ENCODE results near the gene VPREB1. TPM values are rescaled to one million over a fixed set of nuclear protein-coding genes. Genes with fewer than 3 reads are reported as not detected.

VPREB1 gene
- total RNA-seq, 1 experiment from 2014 or later, result not detected

GRCh38 chr22:22228921-22229320 is 15.7 kb upstream of the VPREB1 start (continued):
- TF ChIP-seq, protein P1, sequence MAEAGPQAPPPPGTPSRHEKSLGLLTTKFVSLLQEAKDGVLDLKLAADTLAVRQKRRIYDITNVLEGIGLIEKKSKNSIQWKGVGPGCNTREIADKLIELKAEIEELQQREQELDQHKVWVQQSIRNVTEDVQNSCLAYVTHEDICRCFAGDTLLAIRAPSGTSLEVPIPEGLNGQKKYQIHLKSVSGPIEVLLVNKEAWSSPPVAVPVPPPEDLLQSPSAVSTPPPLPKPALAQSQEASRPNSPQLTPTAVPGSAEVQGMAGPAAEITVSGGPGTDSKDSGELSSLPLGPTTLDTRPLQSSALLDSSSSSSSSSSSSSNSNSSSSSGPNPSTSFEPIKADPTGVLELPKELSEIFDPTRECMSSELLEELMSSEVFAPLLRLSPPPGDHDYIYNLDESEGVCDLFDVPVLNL (CRISPR knock-in tag; IDR thresholded peaks at IDR 0.05; ENCODE audit: borderline replicate concordance, low read depth), result no peak
- TF ChIP-seq, protein P2, sequence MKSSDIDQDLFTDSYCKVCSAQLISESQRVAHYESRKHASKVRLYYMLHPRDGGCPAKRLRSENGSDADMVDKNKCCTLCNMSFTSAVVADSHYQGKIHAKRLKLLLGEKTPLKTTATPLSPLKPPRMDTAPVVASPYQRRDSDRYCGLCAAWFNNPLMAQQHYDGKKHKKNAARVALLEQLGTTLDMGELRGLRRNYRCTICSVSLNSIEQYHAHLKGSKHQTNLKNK (CRISPR knock-in tag; IDR thresholded peaks at IDR 0.05), result no peak
- TF ChIP-seq GTF2I (CRISPR knock-in tag; conservative IDR thresholded peaks at IDR 0.05) (no peak), SOX15 (CRISPR knock-in tag; IDR thresholded peaks at IDR 0.05) (no peak), CREM (CRISPR knock-in tag; IDR thresholded peaks at IDR 0.05) (no peak), IRF2 (CRISPR knock-in tag; IDR thresholded peaks at IDR 0.05; ENCODE audit: borderline replicate concordance, low read depth) (no peak)
- TF ChIP-seq, protein P3, sequence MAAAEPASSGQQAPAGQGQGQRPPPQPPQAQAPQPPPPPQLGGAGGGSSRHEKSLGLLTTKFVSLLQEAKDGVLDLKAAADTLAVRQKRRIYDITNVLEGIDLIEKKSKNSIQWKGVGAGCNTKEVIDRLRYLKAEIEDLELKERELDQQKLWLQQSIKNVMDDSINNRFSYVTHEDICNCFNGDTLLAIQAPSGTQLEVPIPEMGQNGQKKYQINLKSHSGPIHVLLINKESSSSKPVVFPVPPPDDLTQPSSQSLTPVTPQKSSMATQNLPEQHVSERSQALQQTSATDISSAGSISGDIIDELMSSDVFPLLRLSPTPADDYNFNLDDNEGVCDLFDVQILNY (CRISPR knock-in tag; IDR thresholded peaks at IDR 0.05), result no peak

DNA sequence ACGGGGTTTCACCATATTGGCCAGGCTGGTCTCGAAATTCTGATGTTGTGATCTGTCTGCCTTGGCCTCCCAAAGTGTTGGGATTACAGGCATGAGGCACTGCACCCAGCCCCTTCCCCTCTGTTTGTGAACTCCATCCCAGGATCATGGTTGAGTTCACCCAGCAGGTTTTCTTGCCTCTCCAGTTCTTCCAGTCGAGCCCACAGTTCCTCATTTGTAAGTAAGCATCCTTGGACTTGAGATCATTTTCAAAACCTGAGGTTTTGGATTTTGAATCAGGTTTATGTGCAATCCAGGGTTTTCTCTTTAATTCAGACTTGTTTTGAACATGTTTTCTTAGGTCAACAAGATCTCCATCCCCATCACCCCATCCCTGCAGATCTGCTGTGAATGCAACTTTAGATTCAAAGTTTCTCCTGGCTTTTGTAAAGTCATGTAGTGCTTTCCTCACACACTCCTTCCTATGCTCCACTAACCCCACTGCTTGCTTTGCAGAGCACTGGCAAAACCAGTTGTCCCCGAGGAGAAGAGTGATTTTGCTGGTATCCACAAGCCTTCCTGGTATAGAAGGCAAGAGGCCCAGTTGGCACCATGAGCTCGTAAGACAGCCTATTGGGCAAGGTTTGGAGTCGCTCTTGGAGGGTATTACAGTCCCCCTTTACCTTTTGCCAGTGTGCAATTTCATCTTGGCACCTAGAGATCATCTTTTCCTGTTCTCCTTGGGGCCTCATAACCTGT is 14.7 kb upstream of the VPREB1 start:
- no peak for DNase-seq (ENCODE audit: low spot score)
- POLR2A ChIA-PET, result no interaction called here
- peaks cover 100% of the 10 kb centered on the region for H3K27me3 Mint-ChIP-seq (ENCODE audit: low read depth)

GRCh38 chr22:22230438-22230837 is 14.1 kb upstream of the VPREB1 start:
- Mint-ChIP-seq H3K4me3 (no peak overlapping the region), H3K27ac (no peak overlapping the region), H3K36me3 (no peaks in the 10 kb centered on the region), H3K9me3 (no peaks in the 10 kb centered on the region), H3K27me3 (ENCODE audit: low read depth) (peaks cover 100% of the 10 kb centered on the region), H3K4me1 (no peaks in the 10 kb centered on the region)
- ATAC-seq (no peak), DNase-seq (ENCODE audit: low spot score) (no peak)
- POLR2A ChIA-PET, result no interaction called here
- CTCF ChIA-PET, result interaction anchor here (2.1 kb wide), 1 partner anchor 113 kb away, joined by 5 read pairs; no protein-coding TSS in a partner anchor
- TF ChIP-seq, protein P4, sequence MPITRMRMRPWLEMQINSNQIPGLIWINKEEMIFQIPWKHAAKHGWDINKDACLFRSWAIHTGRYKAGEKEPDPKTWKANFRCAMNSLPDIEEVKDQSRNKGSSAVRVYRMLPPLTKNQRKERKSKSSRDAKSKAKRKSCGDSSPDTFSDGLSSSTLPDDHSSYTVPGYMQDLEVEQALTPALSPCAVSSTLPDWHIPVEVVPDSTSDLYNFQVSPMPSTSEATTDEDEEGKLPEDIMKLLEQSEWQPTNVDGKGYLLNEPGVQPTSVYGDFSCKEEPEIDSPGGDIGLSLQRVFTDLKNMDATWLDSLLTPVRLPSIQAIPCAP (CRISPR knock-in tag; IDR thresholded peaks at IDR 0.05), result no peak
- no peak for TF ChIP-seq CBFB (CRISPR knock-in tag; IDR thresholded peaks at IDR 0.05; ENCODE audit: low read depth)
- no peak for TF ChIP-seq MXD4 (CRISPR knock-in tag; IDR thresholded peaks at IDR 0.05; ENCODE audit: borderline replicate concordance)
- no peak for TF ChIP-seq ZNF416 (CRISPR knock-in tag; IDR thresholded peaks at IDR 0.05)
- TF ChIP-seq, protein P5, sequence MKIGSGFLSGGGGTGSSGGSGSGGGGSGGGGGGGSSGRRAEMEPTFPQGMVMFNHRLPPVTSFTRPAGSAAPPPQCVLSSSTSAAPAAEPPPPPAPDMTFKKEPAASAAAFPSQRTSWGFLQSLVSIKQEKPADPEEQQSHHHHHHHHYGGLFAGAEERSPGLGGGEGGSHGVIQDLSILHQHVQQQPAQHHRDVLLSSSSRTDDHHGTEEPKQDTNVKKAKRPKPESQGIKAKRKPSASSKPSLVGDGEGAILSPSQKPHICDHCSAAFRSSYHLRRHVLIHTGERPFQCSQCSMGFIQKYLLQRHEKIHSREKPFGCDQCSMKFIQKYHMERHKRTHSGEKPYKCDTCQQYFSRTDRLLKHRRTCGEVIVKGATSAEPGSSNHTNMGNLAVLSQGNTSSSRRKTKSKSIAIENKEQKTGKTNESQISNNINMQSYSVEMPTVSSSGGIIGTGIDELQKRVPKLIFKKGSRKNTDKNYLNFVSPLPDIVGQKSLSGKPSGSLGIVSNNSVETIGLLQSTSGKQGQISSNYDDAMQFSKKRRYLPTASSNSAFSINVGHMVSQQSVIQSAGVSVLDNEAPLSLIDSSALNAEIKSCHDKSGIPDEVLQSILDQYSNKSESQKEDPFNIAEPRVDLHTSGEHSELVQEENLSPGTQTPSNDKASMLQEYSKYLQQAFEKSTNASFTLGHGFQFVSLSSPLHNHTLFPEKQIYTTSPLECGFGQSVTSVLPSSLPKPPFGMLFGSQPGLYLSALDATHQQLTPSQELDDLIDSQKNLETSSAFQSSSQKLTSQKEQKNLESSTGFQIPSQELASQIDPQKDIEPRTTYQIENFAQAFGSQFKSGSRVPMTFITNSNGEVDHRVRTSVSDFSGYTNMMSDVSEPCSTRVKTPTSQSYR (CRISPR knock-in tag; IDR thresholded peaks at IDR 0.05), result no peak
- TF ChIP-seq JAZF1 (CRISPR knock-in tag; IDR thresholded peaks at IDR 0.05), result no peak
- no peak for TF ChIP-seq OVOL2 (CRISPR knock-in tag; IDR thresholded peaks at IDR 0.05; ENCODE audit: borderline replicate concordance)
- TF ChIP-seq, protein P6, sequence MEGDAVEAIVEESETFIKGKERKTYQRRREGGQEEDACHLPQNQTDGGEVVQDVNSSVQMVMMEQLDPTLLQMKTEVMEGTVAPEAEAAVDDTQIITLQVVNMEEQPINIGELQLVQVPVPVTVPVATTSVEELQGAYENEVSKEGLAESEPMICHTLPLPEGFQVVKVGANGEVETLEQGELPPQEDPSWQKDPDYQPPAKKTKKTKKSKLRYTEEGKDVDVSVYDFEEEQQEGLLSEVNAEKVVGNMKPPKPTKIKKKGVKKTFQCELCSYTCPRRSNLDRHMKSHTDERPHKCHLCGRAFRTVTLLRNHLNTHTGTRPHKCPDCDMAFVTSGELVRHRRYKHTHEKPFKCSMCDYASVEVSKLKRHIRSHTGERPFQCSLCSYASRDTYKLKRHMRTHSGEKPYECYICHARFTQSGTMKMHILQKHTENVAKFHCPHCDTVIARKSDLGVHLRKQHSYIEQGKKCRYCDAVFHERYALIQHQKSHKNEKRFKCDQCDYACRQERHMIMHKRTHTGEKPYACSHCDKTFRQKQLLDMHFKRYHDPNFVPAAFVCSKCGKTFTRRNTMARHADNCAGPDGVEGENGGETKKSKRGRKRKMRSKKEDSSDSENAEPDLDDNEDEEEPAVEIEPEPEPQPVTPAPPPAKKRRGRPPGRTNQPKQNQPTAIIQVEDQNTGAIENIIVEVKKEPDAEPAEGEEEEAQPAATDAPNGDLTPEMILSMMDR (IDR thresholded peaks at IDR 0.05), result no peak
- no peak for TF ChIP-seq NFE2L1 (CRISPR knock-in tag; IDR thresholded peaks at IDR 0.05)
- TF ChIP-seq, protein P7, sequence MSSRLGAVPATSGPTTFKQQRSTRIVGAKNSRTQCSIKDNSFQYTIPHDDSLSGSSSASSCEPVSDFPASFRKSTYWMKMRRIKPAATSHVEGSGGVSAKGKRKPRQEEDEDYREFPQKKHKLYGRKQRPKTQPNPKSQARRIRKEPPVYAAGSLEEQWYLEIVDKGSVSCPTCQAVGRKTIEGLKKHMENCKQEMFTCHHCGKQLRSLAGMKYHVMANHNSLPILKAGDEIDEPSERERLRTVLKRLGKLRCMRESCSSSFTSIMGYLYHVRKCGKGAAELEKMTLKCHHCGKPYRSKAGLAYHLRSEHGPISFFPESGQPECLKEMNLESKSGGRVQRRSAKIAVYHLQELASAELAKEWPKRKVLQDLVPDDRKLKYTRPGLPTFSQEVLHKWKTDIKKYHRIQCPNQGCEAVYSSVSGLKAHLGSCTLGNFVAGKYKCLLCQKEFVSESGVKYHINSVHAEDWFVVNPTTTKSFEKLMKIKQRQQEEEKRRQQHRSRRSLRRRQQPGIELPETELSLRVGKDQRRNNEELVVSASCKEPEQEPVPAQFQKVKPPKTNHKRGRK (CRISPR knock-in tag; IDR thresholded peaks at IDR 0.05; ENCODE audit: borderline replicate concordance), result no peak

More for the DNA sequence above, 14.7 kb upstream of the VPREB1 start:
- H3K4me3 Mint-ChIP-seq, result no peak overlapping the region
- H3K27ac Mint-ChIP-seq, result no peak overlapping the region
- no peak for TF ChIP-seq MXD4 (CRISPR knock-in tag; IDR thresholded peaks at IDR 0.05; ENCODE audit: borderline replicate concordance)
- no peak for TF ChIP-seq RELA (CRISPR knock-in tag; IDR thresholded peaks at IDR 0.05; ENCODE audit: borderline replicate concordance)
- TF ChIP-seq HMGXB4 (CRISPR knock-in tag; IDR thresholded peaks at IDR 0.05), result no peak
- H3K4me1 Mint-ChIP-seq, result no peaks in the 10 kb centered on the region
- no peak for ATAC-seq
- no peaks in the 10 kb centered on the region for H3K36me3 Mint-ChIP-seq
- CTCF ChIA-PET, result interaction anchor here (1.0 to 2.1 kb wide), 3 partner anchors 34 to 193 kb away, joined by 3 to 5 read pairs (median 4); no protein-coding TSS in a partner anchor
- H3K9me3 Mint-ChIP-seq, result no peaks in the 10 kb centered on the region

All from WTC11 (cell line).